ENCODE data around the gene KCNMA1.

KCNMA1 gene

DNA sequence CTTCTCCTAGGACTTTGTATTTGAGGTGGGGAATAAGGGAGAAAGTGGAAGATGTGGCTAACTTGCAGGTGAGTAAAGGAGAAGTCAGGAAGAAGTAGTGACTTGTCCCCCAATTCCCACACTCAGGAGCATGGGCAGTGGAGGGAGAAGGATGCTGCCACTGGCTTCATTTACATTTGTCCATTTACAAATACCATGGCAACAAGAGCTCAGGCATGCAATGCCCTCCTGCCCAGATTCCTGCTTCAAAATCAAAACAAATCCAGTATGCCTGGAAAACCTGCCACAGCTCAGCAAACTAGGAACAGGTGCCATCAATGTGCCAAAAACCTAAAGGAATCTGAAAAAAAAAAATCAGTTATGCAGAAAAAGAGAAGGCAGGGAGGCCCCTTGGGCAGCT, 139.9 kb downstream of the KCNMA1 start:
- Histone ChIP-seq H3K4me3 (ENCODE audit: extremely low read depth, insufficient read depth, low read length, poor library complexity, severe bottlenecking) (no peak overlapping the region), H3K4me1 (ENCODE audit: control insufficient read depth, insufficient read depth, low read length, poor library complexity, severe bottlenecking) (peaks cover 22% of the 10 kb centered on the region)

DNA sequence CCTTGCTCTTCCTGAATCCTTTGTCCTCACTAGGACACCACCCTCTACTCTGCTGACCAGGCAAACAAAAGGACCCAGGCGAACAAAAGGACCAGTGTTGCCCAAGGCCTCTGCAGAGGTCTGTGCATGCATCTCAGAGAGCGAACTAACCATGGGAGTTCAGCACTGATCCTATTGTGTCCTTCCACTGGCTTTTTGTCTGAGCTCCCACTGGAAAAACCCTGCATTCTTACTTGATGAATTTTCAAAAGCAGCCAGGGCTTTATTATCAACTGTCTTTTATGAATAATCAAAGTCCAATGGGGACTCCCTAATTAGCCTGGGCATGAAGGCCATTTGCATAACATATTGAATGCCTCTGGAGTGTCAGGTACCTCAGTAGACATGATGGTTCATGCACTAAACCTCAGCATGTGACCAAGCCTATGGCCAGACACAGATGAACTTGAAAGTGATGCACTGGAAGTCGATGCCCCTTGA, 140.6 kb downstream of the KCNMA1 start:
- Histone ChIP-seq H3K4me1 (ENCODE audit: control insufficient read depth, insufficient read depth, low read length, poor library complexity, severe bottlenecking) (peaks cover 18% of the 10 kb centered on the region), H3K36me3 (ENCODE audit: control insufficient read depth, insufficient read depth, low read length) (no peaks in the 10 kb centered on the region), H3K9me3 (ENCODE audit: control insufficient read depth, low read length) (no peaks in the 10 kb centered on the region), H3K27ac (ENCODE audit: low read depth, low read length, severe bottlenecking) (no peak overlapping the region), H3K4me3 (ENCODE audit: extremely low read depth, insufficient read depth, low read length, poor library complexity, severe bottlenecking) (no peak overlapping the region)
- WGBS, 2 experiments (ENCODE audit: insufficient coverage in 2 of 2) = 84 to 94% methylated on average over 3 of the region's 3 CpGs

More for the DNA sequence above, 139.9 kb downstream of the KCNMA1 start:
- H3K9me3 ChIP-seq (ENCODE audit: control insufficient read depth, low read length) = no peaks in the 10 kb centered on the region
- H3K36me3 ChIP-seq (ENCODE audit: control insufficient read depth, insufficient read depth, low read length) = no peaks in the 10 kb centered on the region
- no peak overlapping the region for H3K27ac ChIP-seq (ENCODE audit: low read depth, low read length, severe bottlenecking)

DNA sequence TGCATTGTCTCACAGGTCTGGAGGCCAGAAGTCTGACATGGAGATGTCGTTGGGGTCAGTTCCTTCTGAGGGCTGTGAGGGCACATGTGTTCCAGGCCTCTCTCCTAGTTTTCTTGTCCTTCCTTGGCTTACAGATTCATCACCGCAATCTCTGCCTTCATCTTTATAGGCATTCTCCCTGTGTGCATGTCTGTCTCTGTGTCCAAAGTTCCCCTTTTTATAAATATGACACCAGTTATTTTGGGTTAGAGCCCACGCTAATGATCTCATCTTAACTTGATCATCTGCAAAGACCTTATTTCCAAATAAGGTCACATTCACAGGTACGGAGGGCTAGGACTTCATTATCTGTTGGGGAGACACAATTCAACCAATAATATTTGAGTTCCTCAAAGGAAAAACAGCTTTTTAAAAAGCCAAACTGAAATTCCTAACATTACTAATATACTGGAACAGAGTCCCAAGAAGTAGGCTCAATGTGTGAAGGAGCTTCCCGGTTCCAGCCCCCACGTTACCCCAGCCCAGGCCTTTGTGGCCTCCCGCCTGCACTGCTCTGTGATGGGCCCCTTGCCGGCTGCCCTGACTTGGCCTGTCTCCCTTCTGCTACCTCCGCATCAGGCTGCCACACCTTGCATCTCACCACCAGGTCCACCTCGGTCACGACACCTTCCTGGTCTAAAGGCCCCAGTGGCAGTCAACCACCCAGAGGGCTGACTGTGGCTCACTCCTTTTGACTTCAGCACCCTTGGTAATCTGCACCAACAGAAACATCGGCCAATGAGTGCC, 142.7 kb downstream of the KCNMA1 start:
- WGBS, 2 experiments (ENCODE audit: insufficient coverage in 2 of 2) = 93 to 95% methylated on average over 9 to 10 of the region's 12 CpGs

DNA sequence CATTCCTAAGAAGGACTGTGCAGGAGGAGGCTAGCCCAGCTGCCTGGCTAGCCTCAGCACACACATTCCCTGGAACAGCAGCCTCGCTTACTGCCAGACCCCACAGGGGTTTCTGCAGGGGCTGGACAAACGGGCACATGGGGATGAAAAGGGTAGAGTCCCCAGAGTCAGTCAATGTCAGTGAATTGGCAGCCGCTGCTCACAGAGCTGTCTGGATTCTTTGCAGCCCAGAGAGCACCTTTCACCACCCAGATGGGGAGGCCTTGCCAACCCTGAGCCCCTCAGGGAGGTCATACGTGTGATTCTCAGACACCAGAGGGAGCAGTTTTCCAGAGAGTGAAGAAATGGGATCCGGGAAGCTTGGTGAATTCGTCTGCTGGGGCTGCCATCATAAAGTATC, 143.3 kb downstream of the KCNMA1 start:
- Histone ChIP-seq H3K4me1 (ENCODE audit: control insufficient read depth, insufficient read depth, low read length, poor library complexity, severe bottlenecking) (peaks cover 3% of the 10 kb centered on the region), H3K27ac (ENCODE audit: low read depth, low read length, severe bottlenecking) (no peak overlapping the region), H3K36me3 (ENCODE audit: control insufficient read depth, insufficient read depth, low read length) (no peaks in the 10 kb centered on the region), H3K9me3 (ENCODE audit: control insufficient read depth, low read length) (no peaks in the 10 kb centered on the region), H3K4me3 (ENCODE audit: extremely low read depth, insufficient read depth, low read length, poor library complexity, severe bottlenecking) (no peak overlapping the region)
- 69 to 76% methylated on average over 5 to 6 of the region's 6 CpGs for WGBS, 2 experiments (ENCODE audit: insufficient coverage in 2 of 2)

More for the DNA sequence above, 142.7 kb downstream of the KCNMA1 start:
- Histone ChIP-seq H3K36me3 (ENCODE audit: control insufficient read depth, insufficient read depth, low read length) (no peaks in the 10 kb centered on the region), H3K4me3 (ENCODE audit: extremely low read depth, insufficient read depth, low read length, poor library complexity, severe bottlenecking) (no peak overlapping the region), H3K27ac (ENCODE audit: low read depth, low read length, severe bottlenecking) (no peak overlapping the region), H3K9me3 (ENCODE audit: control insufficient read depth, low read length) (no peaks in the 10 kb centered on the region), H3K4me1 (ENCODE audit: control insufficient read depth, insufficient read depth, low read length, poor library complexity, severe bottlenecking) (peaks cover 3% of the 10 kb centered on the region)

DNA sequence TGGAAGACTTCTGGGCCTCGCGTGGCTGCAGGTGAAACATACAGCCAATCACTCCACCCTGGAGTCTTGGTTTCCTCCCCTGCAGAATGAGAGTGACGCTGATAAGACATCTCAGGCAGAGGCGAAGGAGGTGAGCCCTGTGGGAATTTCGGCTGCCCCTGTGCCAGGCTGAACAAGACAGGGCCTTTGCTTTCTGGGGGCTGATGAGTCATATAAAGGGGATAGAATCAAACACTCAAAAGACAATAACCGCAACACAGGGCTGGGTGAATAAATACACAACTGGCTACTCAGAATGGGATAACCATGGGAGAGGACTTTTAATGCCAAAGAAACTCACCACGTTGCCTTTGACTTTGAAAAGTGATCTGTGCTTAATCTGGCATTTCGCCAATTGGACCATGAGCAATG, 143.8 kb downstream of the KCNMA1 start:
- peaks cover 3% of the 10 kb centered on the region for H3K4me1 ChIP-seq (ENCODE audit: control insufficient read depth, insufficient read depth, low read length, poor library complexity, severe bottlenecking)

DNA sequence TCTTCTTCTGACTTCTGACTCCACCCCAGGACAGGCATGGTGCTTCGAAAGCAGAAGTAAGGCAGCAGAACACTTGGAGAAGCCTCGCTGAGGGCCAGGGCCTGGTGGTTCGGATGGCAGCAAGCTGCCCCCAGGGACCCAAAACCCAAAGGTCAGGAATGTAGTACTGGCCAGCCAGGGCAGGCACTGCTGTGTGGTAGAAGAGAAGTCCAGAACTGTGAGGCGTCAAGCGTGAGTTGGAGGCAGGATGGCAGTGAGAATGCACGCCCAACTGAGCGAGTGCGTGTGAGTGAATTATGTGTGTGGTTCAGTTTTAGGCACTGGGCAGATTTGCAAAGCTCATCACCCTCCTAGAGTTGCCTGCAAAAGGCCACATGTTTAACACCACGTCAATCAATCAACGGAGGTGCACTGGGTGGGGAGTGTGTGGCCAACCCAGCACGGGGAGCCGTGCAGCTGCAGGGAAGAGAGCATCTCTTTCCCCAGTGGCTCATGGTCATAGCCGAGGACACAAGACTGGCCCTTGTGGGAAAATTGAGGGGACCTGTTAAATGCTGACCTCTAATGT, 144.3 kb downstream of the KCNMA1 start:
- H3K36me3 ChIP-seq (ENCODE audit: control insufficient read depth, insufficient read depth, low read length) = no peaks in the 10 kb centered on the region
- H3K9me3 ChIP-seq (ENCODE audit: control insufficient read depth, low read length) = no peaks in the 10 kb centered on the region
- WGBS, 2 experiments (ENCODE audit: insufficient coverage in 2 of 2) = 92 to 94% methylated on average over 10 to 11 of the region's 13 CpGs
- peaks cover 3% of the 10 kb centered on the region for H3K4me1 ChIP-seq (ENCODE audit: control insufficient read depth, insufficient read depth, low read length, poor library complexity, severe bottlenecking)
- H3K4me3 ChIP-seq (ENCODE audit: extremely low read depth, insufficient read depth, low read length, poor library complexity, severe bottlenecking) = no peak overlapping the region
- no peak overlapping the region for H3K27ac ChIP-seq (ENCODE audit: low read depth, low read length, severe bottlenecking)

More for the DNA sequence above, 143.8 kb downstream of the KCNMA1 start:
- Histone ChIP-seq H3K36me3 (ENCODE audit: control insufficient read depth, insufficient read depth, low read length) (no peaks in the 10 kb centered on the region), H3K9me3 (ENCODE audit: control insufficient read depth, low read length) (no peaks in the 10 kb centered on the region), H3K27ac (ENCODE audit: low read depth, low read length, severe bottlenecking) (no peak overlapping the region), H3K4me3 (ENCODE audit: extremely low read depth, insufficient read depth, low read length, poor library complexity, severe bottlenecking) (no peak overlapping the region)
- WGBS, 2 experiments (ENCODE audit: insufficient coverage in 2 of 2) = 89 to 100% methylated on average over 5 to 7 of the region's 8 CpGs

DNA sequence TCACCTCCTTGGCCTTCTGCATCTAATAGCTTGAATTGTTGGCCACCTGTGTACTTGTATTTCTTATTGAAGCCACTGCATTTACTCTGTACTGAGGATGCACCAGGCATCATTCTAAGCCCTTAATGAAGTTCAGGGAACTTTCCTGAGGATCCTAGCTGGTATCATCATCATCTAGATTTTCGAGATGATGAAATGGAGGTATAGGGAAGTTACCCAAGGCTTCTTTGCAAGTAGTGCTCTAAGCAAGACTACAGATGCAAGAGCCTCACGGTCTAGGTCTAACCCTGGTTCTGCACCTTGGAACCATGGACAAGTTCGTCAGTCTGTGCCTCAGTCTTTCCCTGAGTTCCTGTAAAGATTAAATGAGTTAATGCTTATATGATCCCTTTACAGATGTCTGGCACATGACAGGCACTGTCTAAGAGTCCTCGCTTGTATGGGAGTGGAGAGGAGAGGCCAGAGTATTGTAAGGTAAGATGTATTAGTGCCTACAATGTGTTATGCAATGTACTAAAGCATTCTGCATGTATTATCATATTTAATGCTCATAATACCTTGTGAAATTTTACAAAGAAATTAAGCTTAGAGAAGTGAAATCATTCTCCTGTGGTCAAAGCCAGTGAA, 145.1 kb downstream of the KCNMA1 start:
- Histone ChIP-seq H3K27ac (ENCODE audit: low read depth, low read length, severe bottlenecking) (no peak overlapping the region), H3K4me1 (ENCODE audit: control insufficient read depth, insufficient read depth, low read length, poor library complexity, severe bottlenecking) (no peaks in the 10 kb centered on the region), H3K36me3 (ENCODE audit: control insufficient read depth, insufficient read depth, low read length) (no peaks in the 10 kb centered on the region), H3K4me3 (ENCODE audit: extremely low read depth, insufficient read depth, low read length, poor library complexity, severe bottlenecking) (no peak overlapping the region), H3K9me3 (ENCODE audit: control insufficient read depth, low read length) (no peaks in the 10 kb centered on the region)
- WGBS, 2 experiments (ENCODE audit: insufficient coverage in 2 of 2) = 68 to 85% methylated on average over 3 of the region's 4 CpGs

DNA sequence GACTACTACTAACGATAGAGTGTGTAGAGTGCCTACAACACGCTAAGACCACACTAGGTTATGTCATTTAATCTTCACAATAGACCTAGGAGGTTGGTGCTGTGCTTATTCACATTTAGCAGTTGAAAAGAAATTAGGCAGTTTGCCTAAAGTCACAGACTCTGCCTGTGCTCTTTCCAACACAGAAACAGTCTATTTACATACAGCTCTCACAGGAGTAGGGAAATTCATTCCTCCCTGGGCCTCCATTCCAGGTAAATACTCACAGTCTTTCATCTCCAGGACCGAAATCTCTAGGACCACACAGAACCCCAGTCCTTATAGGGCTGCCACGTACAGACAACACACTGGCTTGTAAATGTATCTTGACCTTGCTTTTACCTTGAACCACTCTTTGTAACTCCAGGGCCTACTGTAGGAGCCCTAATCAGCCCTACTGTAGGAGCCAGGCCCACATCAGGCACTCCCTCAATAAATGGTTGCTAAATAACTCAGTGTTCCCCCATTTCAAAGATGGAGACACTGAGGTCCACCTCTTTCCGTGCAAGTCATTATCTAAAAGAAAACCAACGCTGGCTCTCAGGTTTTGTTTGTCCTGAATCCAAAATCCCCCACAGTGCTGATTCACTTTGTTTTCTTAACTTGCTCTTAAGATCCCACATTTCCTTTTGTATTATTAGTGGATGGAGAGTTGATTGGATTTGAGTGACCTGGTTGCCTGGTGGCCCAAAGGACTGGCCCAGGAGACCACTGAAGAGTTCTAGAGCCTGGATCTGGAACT, 146.9 kb downstream of the KCNMA1 start:
- Histone ChIP-seq H3K4me1 (ENCODE audit: control insufficient read depth, insufficient read depth, low read length, poor library complexity, severe bottlenecking) (no peaks in the 10 kb centered on the region), H3K4me3 (ENCODE audit: extremely low read depth, insufficient read depth, low read length, poor library complexity, severe bottlenecking) (no peak overlapping the region), H3K9me3 (ENCODE audit: control insufficient read depth, low read length) (no peaks in the 10 kb centered on the region), H3K36me3 (ENCODE audit: control insufficient read depth, insufficient read depth, low read length) (no peaks in the 10 kb centered on the region), H3K27ac (ENCODE audit: low read depth, low read length, severe bottlenecking) (no peak overlapping the region)
- WGBS, 2 experiments (ENCODE audit: insufficient coverage in 2 of 2) = 84 to 90% methylated on average over 3 to 4 of the region's 6 CpGs

DNA sequence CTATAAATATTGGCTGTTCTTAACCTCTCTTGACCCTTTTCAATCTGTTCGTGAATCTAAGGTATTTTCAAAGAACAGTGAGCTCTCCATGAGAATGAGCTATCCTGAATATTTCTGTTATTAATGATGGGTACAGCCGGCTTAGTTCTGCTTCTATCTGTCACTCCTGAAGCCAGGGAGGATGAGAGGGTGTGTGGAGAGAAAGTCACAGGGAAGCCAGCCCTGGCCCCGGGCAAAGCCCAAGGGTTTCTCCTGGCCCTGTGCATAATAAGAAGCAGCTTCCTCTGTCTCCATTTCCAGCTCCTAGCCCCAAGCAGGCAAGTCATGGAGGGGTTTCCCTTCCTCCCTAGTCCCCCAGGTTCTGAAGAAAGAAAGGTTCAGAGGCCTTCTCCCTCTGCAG, 151.1 kb downstream of the KCNMA1 start:
- Histone ChIP-seq H3K4me3 (ENCODE audit: extremely low read depth, insufficient read depth, low read length, poor library complexity, severe bottlenecking) (no peak overlapping the region), H3K4me1 (ENCODE audit: control insufficient read depth, insufficient read depth, low read length, poor library complexity, severe bottlenecking) (no peaks in the 10 kb centered on the region), H3K27ac (ENCODE audit: low read depth, low read length, severe bottlenecking) (no peak overlapping the region), H3K36me3 (ENCODE audit: control insufficient read depth, insufficient read depth, low read length) (no peaks in the 10 kb centered on the region), H3K9me3 (ENCODE audit: control insufficient read depth, low read length) (no peaks in the 10 kb centered on the region)
- WGBS, 2 experiments (ENCODE audit: insufficient coverage in 2 of 2) = 83 to 86% methylated on average over 1 of the region's 3 CpGs

DNA sequence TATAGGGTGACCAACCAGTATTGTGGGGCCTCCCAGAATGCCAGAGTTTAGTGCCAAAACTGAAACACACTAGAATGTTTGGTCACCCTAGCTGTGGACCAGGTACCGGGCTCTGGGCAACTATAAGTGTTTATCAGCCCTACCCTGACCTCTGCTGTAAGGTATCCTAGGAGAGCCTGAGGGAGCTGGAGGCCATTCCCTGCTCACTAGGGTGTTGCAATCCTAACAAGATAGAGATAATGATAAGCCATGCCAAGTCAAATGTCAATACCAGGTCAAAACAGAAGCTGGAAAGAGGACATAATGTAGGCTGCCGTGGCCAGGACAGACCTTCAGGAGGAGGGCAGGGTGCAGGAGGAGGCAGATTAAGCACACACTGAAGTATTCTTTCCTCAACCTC, 151.8 kb downstream of the KCNMA1 start:
- 79 to 100% methylated on average over 2 of the region's 2 CpGs for WGBS, 2 experiments (ENCODE audit: insufficient coverage in 2 of 2)
- H3K36me3 ChIP-seq (ENCODE audit: control insufficient read depth, insufficient read depth, low read length) = no peaks in the 10 kb centered on the region

More for the DNA sequence above, 151.8 kb downstream of the KCNMA1 start:
- Histone ChIP-seq H3K27ac (ENCODE audit: low read depth, low read length, severe bottlenecking) (no peak overlapping the region), H3K9me3 (ENCODE audit: control insufficient read depth, low read length) (no peaks in the 10 kb centered on the region), H3K4me1 (ENCODE audit: control insufficient read depth, insufficient read depth, low read length, poor library complexity, severe bottlenecking) (no peaks in the 10 kb centered on the region), H3K4me3 (ENCODE audit: extremely low read depth, insufficient read depth, low read length, poor library complexity, severe bottlenecking) (no peak overlapping the region)

Measured in mesodermal cell (in vitro differentiated cells).